Neural cell (in vitro differentiated cells): Measurements from ENCODE around the gene DCDC1. TPM values are rescaled to one million over a fixed set of nuclear protein-coding genes. Genes with fewer than 3 reads are reported as not detected.

Experiments
- H2AFZ ChIP-seq: fragments of 200-600, 300-800 bp; sonication (generic), shearing (Covaris generic); 2 replicates; pipeline ENCODE4 v1.6.0; 2014; ENCODE audit warnings: low read depth, mild to moderate bottlenecking, antibody characterized with exemption, low read length, moderate library complexity
- H3F3A ChIP-seq: fragments of 200-600 bp; shearing (Covaris generic); 2 replicates; pipeline ENCODE4 v1.6.1; 2016; ENCODE audit warnings: mild to moderate bottlenecking, moderate library complexity, mixed read lengths, antibody characterized with exemption, low read length; ENCODE audit not compliant: insufficient read depth, poor library complexity, severe bottlenecking
- H3K27ac ChIP-seq: fragments of 200-600, 300-800 bp; sonication (generic), shearing (Covaris generic); 2 replicates; pipeline ENCODE4 v1.5.1; 2014; ENCODE audit warnings: mild to moderate bottlenecking, low read length, moderate library complexity
- H3K27me3 ChIP-seq: fragments of 300-800, 200-600 bp; sonication (generic), shearing (Covaris generic); 2 replicates; pipeline ENCODE4 v1.6.0; 2014; ENCODE audit warnings: mild to moderate bottlenecking, low read depth, low read length, moderate library complexity; ENCODE audit not compliant: insufficient read depth
- H3K36me3 ChIP-seq: fragments of 300-800, 200-600 bp; sonication (generic), shearing (Covaris generic); 2 replicates; pipeline ENCODE4 v1.5.1; 2014; ENCODE audit warnings: mild to moderate bottlenecking, antibody characterized with exemption, low read length, moderate library complexity; ENCODE audit not compliant: insufficient read depth
- H3K4me2 ChIP-seq: fragments of 300-800, 200-600 bp; sonication (generic), shearing (Covaris generic); 2 replicates; pipeline ENCODE4 v1.6.0; 2014; ENCODE audit warnings: mild to moderate bottlenecking, low read length
- H3K4me3 ChIP-seq: fragments of 300-800, 200-600 bp; sonication (generic), shearing (Covaris generic); 2 replicates; pipeline ENCODE4 v1.5.1; 2014; ENCODE audit warnings: mild to moderate bottlenecking, low read length, moderate library complexity
- H3K79me2 ChIP-seq: fragments of 200-600 bp; shearing (Covaris generic); replicated peaks from 2 replicates; pipeline ENCODE4 v1.6.0; 2014; ENCODE audit warnings: mild to moderate bottlenecking, low read length, moderate library complexity; ENCODE audit not compliant: insufficient read depth
- H3K9ac ChIP-seq: fragments of 300-800, 200-600 bp; sonication (generic), shearing (Covaris generic); 2 replicates; pipeline ENCODE4 v1.6.1; 2016; ENCODE audit warnings: mild to moderate bottlenecking, low read length, mixed read lengths
- H3K9me2 ChIP-seq: fragments of 200-600 bp; shearing (Covaris generic); 2 replicates; pipeline ENCODE4 v1.6.1; 2016; ENCODE audit warnings: mild to moderate bottlenecking, low read length, mixed read lengths; ENCODE audit not compliant: insufficient read depth
- H3K9me3 ChIP-seq: fragments of 200-600, 300-800 bp; sonication (generic), shearing (Covaris generic); 2 replicates; pipeline ENCODE4 v1.6.1; 2016; ENCODE audit warnings: mild to moderate bottlenecking, mixed run types, low read length, moderate library complexity, mixed read lengths
- H4K20me1 ChIP-seq: fragments of 200-600 bp; shearing (Covaris generic); 2 replicates; pipeline ENCODE4 v1.6.1; 2016; ENCODE audit warnings: mild to moderate bottlenecking, mixed run types; ENCODE audit not compliant: insufficient read depth
- CTCF ChIP-seq: fragments of 450-650 bp; IDR thresholded peaks from 2 replicates; pipeline ENCODE4 v1.5.1; 2014; ENCODE audit warnings: antibody characterized with exemption, mild to moderate bottlenecking, moderate library complexity; ENCODE audit not compliant: poor library complexity, severe bottlenecking
- EP300 ChIP-seq: fragments of 450-650 bp; conservative IDR thresholded peaks from 2 replicates; pipeline ENCODE4 v1.6.1; 2014; ENCODE audit warnings: antibody characterized with exemption, mild to moderate bottlenecking, moderate library complexity; ENCODE audit not compliant: poor library complexity, severe bottlenecking
- EZH2 ChIP-seq: fragments of 200-600, 300-800 bp; shearing (Covaris generic), sonication (generic); IDR thresholded peaks from 2 replicates; pipeline ENCODE4 v1.6.1; 2014; ENCODE audit warnings: antibody characterized with exemption, low read length, borderline replicate concordance, mild to moderate bottlenecking; ENCODE audit not compliant: insufficient read depth, poor library complexity, severe bottlenecking
- MXI1 ChIP-seq: fragments of 450-650 bp; conservative IDR thresholded peaks from 2 replicates; pipeline ENCODE4 v1.6.1; 2014; ENCODE audit warnings: antibody characterized with exemption, mild to moderate bottlenecking; ENCODE audit not compliant: poor library complexity, severe bottlenecking
- POLR2AphosphoS5 ChIP-seq: IDR thresholded peaks from 2 replicates; pipeline ENCODE4 v1.6.1; 2012
- RAD21 ChIP-seq: fragments of 450-650 bp; conservative IDR thresholded peaks from 2 replicates; pipeline ENCODE4 v1.6.1; 2014; ENCODE audit warnings: antibody characterized with exemption, mild to moderate bottlenecking, moderate library complexity
- REST ChIP-seq: IDR thresholded peaks from 2 replicates; pipeline ENCODE4 v1.6.1; 2012; ENCODE audit warnings: borderline replicate concordance
- SMC3 ChIP-seq: fragments of 450-650 bp; conservative IDR thresholded peaks from 2 replicates; pipeline ENCODE4 v1.6.1; 2014; ENCODE audit warnings: antibody characterized with exemption, mild to moderate bottlenecking, moderate library complexity; ENCODE audit not compliant: poor library complexity
- TAF1 ChIP-seq: IDR thresholded peaks from 2 replicates; pipeline ENCODE4 v1.6.1; 2012; ENCODE audit warnings: low read depth
- polyA plus RNA-seq: library from polyadenylated mRNA; depleted of rRNA; stranded (reverse); fragments of >200 nt; gene quantifications from 2 replicates; pipeline ENCODE4 v1.2.3, GENCODE V29; 2014

DCDC1 gene
- polyA plus RNA-seq, 1 donor from 2014 or later = 5.0 TPM

GRCh38 chr11:30832831-30833230, 536.7 kb downstream of the DCDC1 start:
- Histone ChIP-seq H3K9me3 (no peaks in the 10 kb centered on the region), H3K9ac (no peak overlapping the region), H3K4me2 (no peak overlapping the region), H3K9me2 (no peaks in the 10 kb centered on the region), H3K36me3 (no peaks in the 10 kb centered on the region), H4K20me1 (no peaks in the 10 kb centered on the region), H3K27ac (no peak overlapping the region), H3F3A (no peaks in the 10 kb centered on the region), H3K27me3 (no peaks in the 10 kb centered on the region), H3K79me2 (no peaks in the 10 kb centered on the region), H3K4me3 (no peak overlapping the region), H2AFZ (no peak overlapping the region)
- TF ChIP-seq REST (no peak), RAD21 (no peak), CTCF (no peak), TAF1 (no peak), EP300 (no peak), POLR2AphosphoS5 (no peak), MXI1 (no peak), EZH2 (no peak), SMC3 (no peak)

- no peak overlapping the region for H2AFZ ChIP-seq
Observed at GRCh38 chr11:30830681-30831080, 538.9 kb downstream of the DCDC1 start.

More at GRCh38 chr11:30830681-30831080, 538.9 kb downstream of the DCDC1 start:
- Histone ChIP-seq H3K4me2 (no peak overlapping the region), H4K20me1 (no peaks in the 10 kb centered on the region), H3K9me2 (no peaks in the 10 kb centered on the region), H3K9ac (no peak overlapping the region), H3K27me3 (no peaks in the 10 kb centered on the region), H3K27ac (no peak overlapping the region), H3K79me2 (no peaks in the 10 kb centered on the region), H3K4me3 (no peak overlapping the region), H3K9me3 (no peaks in the 10 kb centered on the region), H3F3A (no peaks in the 10 kb centered on the region), H3K36me3 (no peaks in the 10 kb centered on the region)
- TF ChIP-seq EZH2 (no peak), CTCF (no peak), RAD21 (no peak), POLR2AphosphoS5 (no peak), EP300 (no peak), SMC3 (no peak), REST (no peak), TAF1 (no peak), MXI1 (no peak)
